ENCODE results near the gene CDH13.

DNA sequence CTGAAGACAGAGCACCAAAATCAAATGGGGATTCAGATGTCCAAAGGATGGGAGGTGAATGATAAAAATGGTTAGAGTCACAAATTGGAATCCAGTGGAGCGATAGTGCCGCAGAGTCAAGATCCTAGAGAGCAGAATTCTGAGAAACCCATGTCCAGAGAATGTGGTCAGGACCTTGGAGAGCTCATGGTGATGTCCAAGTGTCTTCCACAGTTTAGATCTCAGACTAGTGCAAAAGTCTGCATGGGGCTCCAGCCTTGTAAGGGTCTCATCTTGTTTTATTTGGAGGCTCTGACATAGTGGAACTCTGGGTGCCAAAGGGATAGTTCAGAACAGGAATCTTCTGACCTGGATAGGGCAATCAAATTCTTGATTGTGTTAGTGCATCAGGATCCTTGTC, 935.1 kb downstream of the CDH13 start:
- TF ChIP-seq, protein P1, sequence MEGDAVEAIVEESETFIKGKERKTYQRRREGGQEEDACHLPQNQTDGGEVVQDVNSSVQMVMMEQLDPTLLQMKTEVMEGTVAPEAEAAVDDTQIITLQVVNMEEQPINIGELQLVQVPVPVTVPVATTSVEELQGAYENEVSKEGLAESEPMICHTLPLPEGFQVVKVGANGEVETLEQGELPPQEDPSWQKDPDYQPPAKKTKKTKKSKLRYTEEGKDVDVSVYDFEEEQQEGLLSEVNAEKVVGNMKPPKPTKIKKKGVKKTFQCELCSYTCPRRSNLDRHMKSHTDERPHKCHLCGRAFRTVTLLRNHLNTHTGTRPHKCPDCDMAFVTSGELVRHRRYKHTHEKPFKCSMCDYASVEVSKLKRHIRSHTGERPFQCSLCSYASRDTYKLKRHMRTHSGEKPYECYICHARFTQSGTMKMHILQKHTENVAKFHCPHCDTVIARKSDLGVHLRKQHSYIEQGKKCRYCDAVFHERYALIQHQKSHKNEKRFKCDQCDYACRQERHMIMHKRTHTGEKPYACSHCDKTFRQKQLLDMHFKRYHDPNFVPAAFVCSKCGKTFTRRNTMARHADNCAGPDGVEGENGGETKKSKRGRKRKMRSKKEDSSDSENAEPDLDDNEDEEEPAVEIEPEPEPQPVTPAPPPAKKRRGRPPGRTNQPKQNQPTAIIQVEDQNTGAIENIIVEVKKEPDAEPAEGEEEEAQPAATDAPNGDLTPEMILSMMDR (conservative IDR thresholded peaks at IDR 0.05 in 1 of 2, IDR thresholded peaks at IDR 0.05 in 1 of 2; ENCODE audit: low read depth in 1 of 2, low read length in 2 of 2): no peak
- TF ChIP-seq EZH2 (IDR thresholded peaks at IDR 0.05; ENCODE audit: low read length, missing control alignments): no peak

Data from fibroblast of lung (primary cell).